ENCODE measurements around the gene POLDIP2.

DNA sequence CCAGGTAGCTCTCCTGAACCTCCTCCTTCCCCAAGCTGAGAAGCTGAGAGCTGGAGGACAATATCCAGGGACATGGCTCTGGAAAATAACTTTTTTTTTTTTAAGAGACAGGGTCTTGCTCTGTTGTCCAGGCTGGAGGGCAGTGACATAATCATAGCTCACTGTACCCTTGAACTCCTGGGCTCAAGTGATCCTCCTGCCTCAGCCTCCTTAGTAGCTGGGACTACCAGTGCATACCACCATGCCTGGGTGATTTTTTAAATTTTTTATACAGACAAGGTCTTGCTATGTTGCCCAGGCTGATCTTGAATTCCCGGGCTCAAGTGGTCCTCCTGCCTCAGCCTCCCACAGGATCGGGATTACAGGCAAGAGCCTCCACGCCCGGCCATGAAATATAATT, 42.5 kb upstream of the POLDIP2 start:
- TF ChIP-seq, protein P1, sequence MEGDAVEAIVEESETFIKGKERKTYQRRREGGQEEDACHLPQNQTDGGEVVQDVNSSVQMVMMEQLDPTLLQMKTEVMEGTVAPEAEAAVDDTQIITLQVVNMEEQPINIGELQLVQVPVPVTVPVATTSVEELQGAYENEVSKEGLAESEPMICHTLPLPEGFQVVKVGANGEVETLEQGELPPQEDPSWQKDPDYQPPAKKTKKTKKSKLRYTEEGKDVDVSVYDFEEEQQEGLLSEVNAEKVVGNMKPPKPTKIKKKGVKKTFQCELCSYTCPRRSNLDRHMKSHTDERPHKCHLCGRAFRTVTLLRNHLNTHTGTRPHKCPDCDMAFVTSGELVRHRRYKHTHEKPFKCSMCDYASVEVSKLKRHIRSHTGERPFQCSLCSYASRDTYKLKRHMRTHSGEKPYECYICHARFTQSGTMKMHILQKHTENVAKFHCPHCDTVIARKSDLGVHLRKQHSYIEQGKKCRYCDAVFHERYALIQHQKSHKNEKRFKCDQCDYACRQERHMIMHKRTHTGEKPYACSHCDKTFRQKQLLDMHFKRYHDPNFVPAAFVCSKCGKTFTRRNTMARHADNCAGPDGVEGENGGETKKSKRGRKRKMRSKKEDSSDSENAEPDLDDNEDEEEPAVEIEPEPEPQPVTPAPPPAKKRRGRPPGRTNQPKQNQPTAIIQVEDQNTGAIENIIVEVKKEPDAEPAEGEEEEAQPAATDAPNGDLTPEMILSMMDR (conservative IDR thresholded peaks at IDR 0.05; ENCODE audit: low read length), result no peak
- no peak for TF ChIP-seq EZH2phosphoT487 (IDR thresholded peaks at IDR 0.05; ENCODE audit: borderline replicate concordance)
